GM19468 (cell line): ENCODE results near the gene PARD3B.
"Not testable (repeated sequence)": the region's sequence is repeated elsewhere in the genome, so short reads cannot be mapped to it uniquely, and the experiment has no call there.

Experiments
- ATAC-seq: cut with Tn5 transposase; IDR thresholded peaks from one replicate; pipeline ENCODE4 v1.9.1; 2021; ENCODE audit warnings: mild to moderate bottlenecking, moderate library complexity, moderate number of reproducible peaks; ENCODE audit not compliant: unreplicated experiment; ENCODE audit errors: extremely low read depth

Gene PARD3B

DNA sequence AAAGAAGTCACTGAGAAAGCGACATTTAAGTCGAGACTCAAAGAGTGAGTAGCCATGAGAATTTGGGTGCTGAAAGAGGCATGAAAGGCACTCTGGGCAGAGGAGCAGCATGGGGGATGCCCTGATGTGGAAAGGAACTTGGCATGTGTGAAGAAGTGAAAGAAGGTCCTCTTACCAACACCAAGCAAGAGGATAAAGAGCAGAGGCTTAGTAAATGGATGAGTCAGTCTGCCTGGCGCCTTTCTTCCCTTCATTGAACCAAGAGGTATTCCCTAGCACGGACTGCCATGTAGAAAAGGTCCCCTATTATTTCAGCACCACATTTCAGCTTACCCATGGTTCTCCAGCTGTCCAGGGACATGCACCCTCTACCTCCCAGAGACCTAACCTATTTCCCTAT, 915.9 kb downstream of the PARD3B start:
- ATAC-seq: no peak

- no peak for ATAC-seq
Observed at GRCh38 chr2:205461678-205462665, 916.7 kb downstream of the PARD3B start.

- no peak for ATAC-seq
Observed at GRCh38 chr2:205462681-205463345, 917.5 kb downstream of the PARD3B start.

GRCh38 chr2:205463466-205464025, 918.3 kb downstream of the PARD3B start:
- no peak for ATAC-seq

DNA sequence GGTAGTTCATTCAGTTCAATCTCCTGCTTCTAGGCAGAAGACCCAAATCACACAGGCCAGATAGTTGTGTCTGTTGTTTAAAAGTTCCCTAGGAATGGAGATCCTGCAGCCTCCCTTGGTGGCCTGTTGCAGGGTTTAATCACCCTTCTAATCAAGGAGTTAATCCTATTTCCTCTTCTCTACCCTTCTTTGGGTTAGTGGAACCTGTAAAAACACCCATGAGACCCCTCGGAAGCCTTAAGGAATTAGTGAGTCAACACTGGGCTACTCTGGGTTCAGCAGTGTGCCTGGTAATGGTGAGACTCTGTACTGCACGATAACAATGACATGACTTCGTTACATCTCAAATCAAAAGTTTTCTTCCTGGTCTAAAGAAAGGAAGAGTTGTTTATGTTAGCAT, 919.4 kb downstream of the PARD3B start:
- ATAC-seq: no peak

DNA sequence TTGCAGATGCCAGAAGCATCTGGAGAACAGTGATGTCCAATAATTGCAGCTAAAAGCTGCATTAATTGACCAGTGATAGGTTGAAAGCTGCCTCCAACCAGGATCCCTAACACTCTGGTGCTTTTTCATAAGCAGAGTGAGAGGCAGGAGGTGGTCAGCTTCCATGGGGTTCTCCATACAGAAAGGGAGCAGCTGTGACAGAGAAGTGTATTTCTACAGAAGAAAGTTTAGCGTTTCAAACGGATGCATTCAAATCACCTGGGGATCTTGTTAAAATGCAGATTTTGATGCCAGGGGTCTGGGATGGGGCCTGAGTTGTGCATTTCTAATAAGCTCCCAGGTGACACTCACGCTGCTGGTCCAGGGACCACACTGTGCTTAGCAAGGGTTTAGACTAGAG, 920.5 kb downstream of the PARD3B start:
- ATAC-seq: no peak

GRCh38 chr2:205471776-205472175, 926.5 kb downstream of the PARD3B start:
- no peak for ATAC-seq

GRCh38 chr2:205473791-205474190, 928.5 kb downstream of the PARD3B start:
- ATAC-seq: no peak

- ATAC-seq: no peak
Observed at GRCh38 chr2:205474741-205475415, 929.6 kb downstream of the PARD3B start.

DNA sequence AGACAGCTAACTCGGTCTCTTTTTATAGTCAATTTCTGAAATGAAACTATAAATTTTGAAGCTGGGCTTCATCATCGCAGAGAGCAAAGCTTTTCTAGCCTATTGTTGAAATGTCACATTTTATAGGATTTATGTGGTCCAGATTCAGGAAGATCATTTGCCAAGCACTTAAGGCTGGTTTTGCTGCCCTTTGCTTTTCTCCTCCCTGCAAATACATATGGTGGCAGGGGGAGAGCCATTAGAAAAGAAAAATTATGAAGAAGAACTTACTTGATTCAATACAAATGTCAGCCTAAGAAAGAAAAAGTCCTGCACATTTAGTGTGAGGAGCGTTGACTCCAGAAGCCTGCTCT, 930.1 kb downstream of the PARD3B start:
- no peak for ATAC-seq

DNA sequence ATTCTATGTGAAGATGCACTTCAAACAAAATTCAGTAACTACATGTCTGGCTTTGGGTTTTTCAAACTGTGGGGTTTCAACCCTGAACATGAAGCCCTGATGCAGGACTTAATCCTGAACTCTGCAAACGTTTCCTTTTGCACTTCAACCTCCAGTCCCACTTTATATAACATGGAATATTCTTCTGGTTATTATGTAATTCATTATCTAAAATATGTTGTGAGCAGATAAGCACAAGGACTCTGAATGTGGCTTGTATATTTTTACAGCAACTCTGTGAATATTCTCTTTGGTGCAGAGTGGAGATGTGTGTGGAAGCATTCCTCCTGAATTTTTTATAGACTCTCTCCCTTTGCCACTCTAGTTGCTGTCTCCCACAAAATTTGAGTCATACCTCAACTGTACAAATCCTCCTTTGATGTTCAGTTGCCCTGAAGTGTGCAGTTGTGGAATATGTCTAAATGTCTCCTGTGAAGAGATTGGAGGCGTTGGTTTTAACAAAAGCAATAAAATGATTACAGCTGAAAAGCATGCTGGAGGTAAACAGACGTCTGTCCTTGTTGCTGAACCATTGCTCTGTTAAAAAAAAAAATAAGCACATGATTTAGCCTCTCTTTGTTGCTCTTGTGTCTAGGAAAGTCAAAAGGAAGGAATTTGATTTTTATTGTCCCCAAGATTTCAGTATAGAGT, 931.9 kb downstream of the PARD3B start:
- no peak for ATAC-seq

GRCh38 chr2:205481861-205482260, 936.6 kb downstream of the PARD3B start:
- ATAC-seq: no peak

DNA sequence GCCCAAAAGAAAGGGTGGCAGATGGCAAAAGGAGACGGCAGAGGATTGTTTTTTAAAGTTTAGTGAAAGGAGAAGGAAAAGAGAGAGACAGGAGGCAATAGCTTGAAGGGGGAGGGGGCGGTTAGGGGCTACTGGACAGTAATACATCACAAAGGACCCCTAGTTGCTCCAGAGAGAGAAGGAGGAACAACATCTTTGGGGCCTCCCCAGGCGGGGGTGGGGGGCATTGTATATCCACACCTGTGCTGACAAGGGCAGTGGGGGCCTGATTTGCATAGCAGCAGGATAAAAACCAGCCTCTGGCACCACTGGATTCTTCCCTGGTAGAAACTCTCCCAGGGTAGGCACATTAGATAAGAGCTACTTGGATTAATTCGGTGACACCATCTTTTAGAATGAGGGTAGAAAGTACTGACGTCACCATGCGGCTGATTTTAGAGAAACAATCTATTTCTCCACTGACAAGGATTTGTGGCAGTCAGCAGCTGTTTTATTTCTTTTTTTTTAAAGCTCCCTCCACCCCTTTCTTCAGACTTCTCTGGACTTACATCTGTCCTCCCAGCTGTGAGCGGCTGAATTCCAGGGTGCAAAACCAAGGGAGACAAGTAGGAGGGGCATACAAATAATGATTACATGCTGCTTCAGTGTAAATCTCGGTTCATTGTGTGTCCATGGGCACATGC, 937.3 kb downstream of the PARD3B start:
- ATAC-seq: no peak

DNA sequence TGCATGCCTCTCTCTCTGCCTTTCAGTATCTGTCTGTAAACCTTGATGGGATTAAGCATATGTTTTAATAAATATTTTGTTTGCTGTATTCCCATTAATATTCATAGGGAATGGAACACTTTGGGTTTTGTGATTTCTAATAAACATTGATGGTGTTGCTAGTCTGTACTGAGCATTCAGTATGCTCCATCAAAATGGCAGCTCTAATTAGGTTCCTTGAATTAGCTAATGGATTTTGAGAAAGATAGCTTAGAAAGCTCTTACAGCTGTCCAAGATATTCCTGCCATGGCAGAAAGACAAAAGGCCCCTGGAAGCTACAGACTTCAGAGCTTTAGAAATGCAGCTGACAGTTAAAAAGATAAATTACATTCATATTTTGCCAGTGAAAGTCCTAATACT, 937.8 kb downstream of the PARD3B start:
- ATAC-seq: no peak

DNA sequence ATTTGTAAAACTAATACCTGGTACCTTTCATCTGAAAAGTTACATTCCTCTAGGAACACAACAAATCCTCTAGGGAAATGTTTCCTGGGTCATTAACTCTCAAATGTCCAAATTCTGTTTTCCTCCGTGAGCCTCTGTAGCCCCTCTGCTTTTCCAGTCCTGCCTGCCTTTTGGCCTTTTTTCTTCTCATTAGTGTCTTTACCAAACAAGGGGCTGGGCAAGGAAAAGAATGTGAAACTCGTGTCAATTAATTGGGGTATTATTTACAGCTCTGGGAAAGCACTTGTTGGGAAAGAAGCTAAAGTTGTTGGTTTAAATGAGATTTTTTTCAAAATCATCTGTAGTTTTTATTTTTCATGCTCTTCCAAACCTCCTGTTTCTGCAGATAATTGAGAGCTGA, 938.9 kb downstream of the PARD3B start:
- ATAC-seq: no peak

GRCh38 chr2:205484764-205485163, 939.5 kb downstream of the PARD3B start:
- no peak for ATAC-seq

- not testable (repeated sequence) for ATAC-seq
Observed at GRCh38 chr2:205493528-205493927, 948.3 kb downstream of the PARD3B start.

DNA sequence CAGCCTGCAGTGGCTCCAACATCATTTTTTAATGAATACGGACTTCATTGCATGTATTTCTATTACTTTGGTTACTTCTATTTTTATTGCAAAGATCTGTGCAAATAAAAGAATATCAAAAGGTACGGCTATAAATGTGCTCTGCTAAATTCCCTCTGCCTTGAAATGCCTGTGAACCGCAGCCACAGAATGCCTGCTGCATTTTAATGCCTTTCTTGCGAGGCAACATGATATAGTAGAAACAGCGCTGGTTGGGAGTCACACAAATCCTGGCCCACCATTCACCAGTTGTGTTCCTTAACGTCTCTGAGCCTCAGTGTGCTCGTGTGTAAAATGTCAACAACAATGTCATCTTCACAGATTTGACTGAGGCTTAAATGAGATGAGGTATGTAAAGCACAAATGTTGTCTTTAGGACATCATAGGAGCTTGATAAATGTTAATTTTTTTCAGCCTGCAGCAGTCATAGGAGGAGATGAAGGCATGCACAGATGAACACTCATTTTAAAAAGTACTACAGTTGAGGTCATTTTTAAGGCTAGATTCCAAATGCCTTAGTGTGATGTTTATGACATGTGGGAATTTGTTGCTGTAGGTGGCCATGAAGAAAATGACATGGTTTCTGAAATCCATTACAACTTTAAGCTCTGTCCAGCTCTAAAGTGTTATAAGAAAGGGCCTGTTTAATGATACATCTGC, 949.4 kb downstream of the PARD3B start:
- ATAC-seq: no peak

GRCh38 chr2:205495819-205496218, 950.5 kb downstream of the PARD3B start:
- no peak for ATAC-seq
